NCI-H1417 (cell line): Measurements from ENCODE around the gene NKX2-2.
A peak's percentile ranks its signal among the peaks of the same experiment; 100 is the strongest.
"Not testable (repeated sequence)": the region's sequence is repeated elsewhere in the genome, so short reads cannot be mapped to it uniquely, and the experiment has no call there.

Source experiments
- DNase-seq, 3 experiments: peaks; one replicate each; lab custom pipeline; 2025; lab: John Stamatoyannopoulos, UW

Gene NKX2-2

GRCh38 chr20:21508230-21509078, 5.4 kb downstream of the NKX2-2 start:
- DNase-seq, result no peak

GRCh38 chr20:21507400-21508229, 6.2 kb downstream of the NKX2-2 start:
- no peak for DNase-seq

- DNase-seq, result peak; percentile 27 to 82 (median 79)
Measured at GRCh38 chr20:21505810-21506530, 7.9 kb downstream of the NKX2-2 start.

GRCh38 chr20:21505161-21505809, 8.6 kb downstream of the NKX2-2 start:
- DNase-seq, result peak; percentile 24 to 79 (median 73)

- no peak for DNase-seq
Measured at GRCh38 chr20:21504323-21504722, 9.5 kb downstream of the NKX2-2 start.

GRCh38 chr20:21503345-21503744, 10.5 kb downstream of the NKX2-2 start:
- no peak for DNase-seq

GRCh38 chr20:21501184-21501583, 12.7 kb downstream of the NKX2-2 start:
- DNase-seq, result no peak

GRCh38 chr20:21500599-21500998, 13.3 kb downstream of the NKX2-2 start:
- DNase-seq, result no peak

GRCh38 chr20:21499641-21500040, 14.2 kb downstream of the NKX2-2 start:
- DNase-seq, result peak in 1 of 3 experiments; percentile 40

GRCh38 chr20:21498635-21499034, 15.2 kb downstream of the NKX2-2 start:
- no peak for DNase-seq

GRCh38 chr20:21498195-21498594, 15.7 kb downstream of the NKX2-2 start:
- no peak for DNase-seq

GRCh38 chr20:21496452-21496851, 17.4 kb downstream of the NKX2-2 start:
- DNase-seq, result no peak

- DNase-seq, result no peak
Measured at GRCh38 chr20:21493049-21493448, 20.8 kb downstream of the NKX2-2 start.

- DNase-seq, result peak in 1 of 3 experiments; percentile 9
Measured at GRCh38 chr20:21490105-21490504, 23.8 kb downstream of the NKX2-2 start.

- DNase-seq, result not testable (repeated sequence)
Measured at GRCh38 chr20:21480144-21480543, 33.7 kb downstream of the NKX2-2 start.

- DNase-seq, result no peak
Measured at GRCh38 chr20:21465799-21466198, 48.1 kb downstream of the NKX2-2 start.

- no peak for DNase-seq
Measured at GRCh38 chr20:21464916-21465315, 48.9 kb downstream of the NKX2-2 start.
